CD14-positive monocyte (primary cell): ENCODE results near the gene POLK. TPM values are rescaled to one million over a fixed set of nuclear protein-coding genes. Genes with fewer than 3 reads are reported as not detected.
A peak's percentile ranks its signal among the peaks of the same experiment; 100 is the strongest.

Experiments used
- DNase-seq, 3 donors: peaks; one replicate each; pipeline ENCODE4 v3.0.0-alpha.2; 2011 to 2022
- H2AFZ ChIP-seq: 2 replicates; pipeline ENCODE4 v1.6.0; 2012; ENCODE audit warnings: mild to moderate bottlenecking, low read depth, low read length, inconsistent platforms; ENCODE audit not compliant: insufficient read depth, poor library complexity, severe bottlenecking
- H3K27ac ChIP-seq, 2 donors: 1 replicate in 1 of 2; 2 replicates in 1 of 2; pipeline ENCODE4 v1.5.1; 2012 to 2013; ENCODE audit warnings: low read length in 2 of 2, control low read depth in 1 of 2, inconsistent platforms in 1 of 2, low read depth in 1 of 2, mild to moderate bottlenecking in 1 of 2
- H3K27me3 ChIP-seq, 2 donors: one replicate each; pipeline versions ENCODE4 v1.6.0 to v1.6.1; 2011 to 2013; ENCODE audit warnings: low read length in 2 of 2; ENCODE audit not compliant: control insufficient read depth in 2 of 2, insufficient read depth in 2 of 2
- H3K36me3 ChIP-seq, 2 donors: replicated peaks in 1 of 2; 1 replicate in 1 of 2; 2 replicates in 1 of 2; pipeline versions ENCODE4 v1.5.1 to v1.6.1; 2012 to 2013; ENCODE audit warnings: low read length in 2 of 2, control low read depth in 1 of 2, inconsistent platforms in 1 of 2, mild to moderate bottlenecking in 1 of 2; ENCODE audit not compliant: insufficient read depth in 2 of 2, control insufficient read depth in 1 of 2
- H3K4me1 ChIP-seq, 2 donors: 1 replicate in 1 of 2; 2 replicates in 1 of 2; pipeline versions ENCODE4 v1.5.1 to v1.6.1; 2012 to 2013; ENCODE audit warnings: low read length in 2 of 2, control low read depth in 1 of 2, inconsistent platforms in 1 of 2, mild to moderate bottlenecking in 1 of 2, moderate library complexity in 1 of 2; ENCODE audit not compliant: insufficient read depth in 2 of 2, control insufficient read depth in 1 of 2
- H3K4me2 ChIP-seq: replicated peaks from 2 replicates; pipeline ENCODE3; 2012; ENCODE audit warnings: low read length, moderate library complexity, mild to moderate bottlenecking; ENCODE audit not compliant: poor library complexity, severe bottlenecking; ENCODE audit errors: extremely low read depth
- H3K4me3 ChIP-seq, 3 experiments: fragments of 200-600 bp in 1 of 3; sonication (generic) in 1 of 3; replicated peaks in 1 of 3; 1 replicate in 2 of 3; 2 replicates in 1 of 3; pipeline ENCODE4 v1.5.1; 2011 to 2013; ENCODE audit warnings: low read length in 3 of 3, mild to moderate bottlenecking in 3 of 3, control low read depth in 2 of 3, low read depth in 2 of 3, inconsistent platforms in 1 of 3, moderate library complexity in 1 of 3
- H3K79me2 ChIP-seq: 2 replicates; pipeline ENCODE4 v1.6.0; 2012; ENCODE audit warnings: mild to moderate bottlenecking, control low read depth, inconsistent platforms, low read length, moderate library complexity; ENCODE audit not compliant: insufficient read depth
- H3K9ac ChIP-seq: 2 replicates; pipeline ENCODE4 v1.6.0; 2017; ENCODE audit warnings: low read length, mild to moderate bottlenecking; ENCODE audit not compliant: insufficient read depth, poor library complexity, severe bottlenecking
- H3K9me3 ChIP-seq, 2 donors: replicated peaks in 1 of 2; 1 replicate in 1 of 2; 2 replicates in 1 of 2; pipeline versions ENCODE4 v1.5.1 to v1.6.1; 2012 to 2013; ENCODE audit warnings: low read length in 2 of 2, control low read depth in 1 of 2; ENCODE audit not compliant: control insufficient read depth in 1 of 2, insufficient read depth in 1 of 2
- H4K20me1 ChIP-seq: 2 replicates; pipeline ENCODE4 v1.6.0; 2012; ENCODE audit warnings: mild to moderate bottlenecking, low read length, control low read depth, moderate library complexity; ENCODE audit not compliant: insufficient read depth
- H3K27ac Mint-ChIP-seq, 7 donors: one replicate each; pipeline ENCODE4 v1.8.0; 2020; ENCODE audit warnings: mild to moderate bottlenecking in 7 of 7, mixed read lengths in 7 of 7, moderate library complexity in 6 of 7, inconsistent platforms in 2 of 7
- H3K27me3 Mint-ChIP-seq, 3 donors: one replicate each; pipeline ENCODE4 v1.8.0; 2021 to 2022; ENCODE audit warnings: low read depth in 3 of 3, mild to moderate bottlenecking in 3 of 3, mixed read lengths in 3 of 3, moderate library complexity in 3 of 3, inconsistent platforms in 1 of 3
- H3K36me3 Mint-ChIP-seq, 2 donors: one replicate each; pipeline ENCODE4 v1.8.0; 2020; ENCODE audit warnings: mixed read lengths in 2 of 2, inconsistent platforms in 1 of 2, mild to moderate bottlenecking in 1 of 2
- H3K4me1 Mint-ChIP-seq: one replicate; pipeline ENCODE4 v1.8.0; 2020; ENCODE audit warnings: mild to moderate bottlenecking, mixed read lengths
- H3K4me3 Mint-ChIP-seq, 2 donors: one replicate each; pipeline ENCODE4 v1.8.0; 2020; ENCODE audit warnings: mild to moderate bottlenecking in 2 of 2, mixed read lengths in 2 of 2, moderate library complexity in 1 of 2
- H3K9me3 Mint-ChIP-seq, 7 donors: one replicate each; pipeline ENCODE4 v1.8.0; 2020 to 2022; ENCODE audit warnings: mixed read lengths in 7 of 7, mild to moderate bottlenecking in 6 of 7, moderate library complexity in 6 of 7, inconsistent platforms in 2 of 7
- WGBS: methylation state at CpG from one replicate; pipeline ENCODE4 v1.1.5; 2013; ENCODE audit warnings: missing lambda C conversion rate; ENCODE audit not compliant: insufficient coverage; 5-methylcytosine and 5-hydroxymethylcytosine counted together
- intact Hi-C, 2 donors: fragments of 100-400 bp; cut with micrococcal nuclease; formaldehyde crosslinking; loops; one replicate each; pipeline versions ENCODE4 v1.15.0 to v1.15.1; 2023
- polyA plus RNA-seq, 3 donors: library from polyadenylated mRNA; depleted of rRNA in 1 of 3; unstranded in 2 of 3; stranded (reverse) in 1 of 3; fragments of 300-500 nt in 2 of 3; fragments of >200 nt in 1 of 3; fragmentation: Illumina TruSeq in 2 of 3; gene quantifications; 1 replicate in 2 of 3; 2 replicates in 1 of 3; pipeline ENCODE4 v1.2.3, GENCODE V29; 2012 to 2021
- TF ChIP-seq, protein P1 (sequence below): fragments of 200-600 bp; IDR thresholded peaks from one replicate; pipeline ENCODE4 v1.8.0; 2022; ENCODE audit warnings: antibody characterized with exemption, mild to moderate bottlenecking

POLK gene
- polyA plus RNA-seq, 3 donors: 18.1 to 27.2 (median 22.3) TPM

DNA sequence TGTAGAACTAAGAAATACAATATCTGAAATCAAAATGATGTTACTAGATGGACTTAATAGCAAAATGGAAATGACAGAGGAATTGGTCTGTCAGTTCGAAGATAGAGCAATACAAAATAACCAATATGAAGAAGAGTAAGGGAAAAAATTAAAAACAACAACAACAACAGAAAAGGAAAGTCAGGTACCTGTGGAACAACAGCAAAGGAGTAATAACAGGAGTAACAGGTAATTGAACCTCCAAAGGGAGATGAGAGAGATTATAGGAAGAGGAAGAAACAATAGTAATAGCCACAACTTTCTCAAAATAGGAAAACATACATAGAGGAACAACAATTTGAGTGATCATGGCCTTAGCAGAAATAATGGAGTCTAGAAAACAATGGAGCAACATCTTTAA lies 13.7 kb downstream of the POLK start:
- Histone ChIP-seq H3K27ac (peak overlapping the region in 1 of 2 donors; percentile 68), H3K4me1 (peaks cover 37 to 57% of the 10 kb centered on the region in 2 donors), H3K4me2 (peak overlapping the region; percentile 74), H3K27me3 (no peaks in the 10 kb centered on the region), H3K4me3 (peak overlapping the region in 1 of 3 experiments; percentile 61), H4K20me1 (peaks cover 8% of the 10 kb centered on the region), H3K9ac (no peak overlapping the region), H3K9me3 (peaks cover 5 to 14% of the 10 kb centered on the region in 2 donors), H3K79me2 (peaks cover 92% of the 10 kb centered on the region), H2AFZ (peak overlapping the region; percentile 34), H3K36me3 (peaks cover 4 to 18% of the 10 kb centered on the region in 2 donors)
- H3K4me3 Mint-ChIP-seq: peak overlapping the region in 1 of 2 donors; percentile 47
- TF ChIP-seq, protein P1, sequence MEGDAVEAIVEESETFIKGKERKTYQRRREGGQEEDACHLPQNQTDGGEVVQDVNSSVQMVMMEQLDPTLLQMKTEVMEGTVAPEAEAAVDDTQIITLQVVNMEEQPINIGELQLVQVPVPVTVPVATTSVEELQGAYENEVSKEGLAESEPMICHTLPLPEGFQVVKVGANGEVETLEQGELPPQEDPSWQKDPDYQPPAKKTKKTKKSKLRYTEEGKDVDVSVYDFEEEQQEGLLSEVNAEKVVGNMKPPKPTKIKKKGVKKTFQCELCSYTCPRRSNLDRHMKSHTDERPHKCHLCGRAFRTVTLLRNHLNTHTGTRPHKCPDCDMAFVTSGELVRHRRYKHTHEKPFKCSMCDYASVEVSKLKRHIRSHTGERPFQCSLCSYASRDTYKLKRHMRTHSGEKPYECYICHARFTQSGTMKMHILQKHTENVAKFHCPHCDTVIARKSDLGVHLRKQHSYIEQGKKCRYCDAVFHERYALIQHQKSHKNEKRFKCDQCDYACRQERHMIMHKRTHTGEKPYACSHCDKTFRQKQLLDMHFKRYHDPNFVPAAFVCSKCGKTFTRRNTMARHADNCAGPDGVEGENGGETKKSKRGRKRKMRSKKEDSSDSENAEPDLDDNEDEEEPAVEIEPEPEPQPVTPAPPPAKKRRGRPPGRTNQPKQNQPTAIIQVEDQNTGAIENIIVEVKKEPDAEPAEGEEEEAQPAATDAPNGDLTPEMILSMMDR: no peak
- no peak for DNase-seq
- peaks cover 11 to 17% (median 13%) of the 10 kb centered on the region in 7 donors for H3K9me3 Mint-ChIP-seq
- WGBS: no CpG with 5 or more reads among the region's 1 CpG
- H3K36me3 Mint-ChIP-seq: peaks cover 16 to 27% of the 10 kb centered on the region in 2 donors
- peaks cover 49% of the 10 kb centered on the region for H3K4me1 Mint-ChIP-seq
- no peaks in the 10 kb centered on the region for H3K27me3 Mint-ChIP-seq
- intact Hi-C loops: no loop called here
- peak overlapping the region; percentile 75 to 93 (median 86) for H3K27ac Mint-ChIP-seq

DNA sequence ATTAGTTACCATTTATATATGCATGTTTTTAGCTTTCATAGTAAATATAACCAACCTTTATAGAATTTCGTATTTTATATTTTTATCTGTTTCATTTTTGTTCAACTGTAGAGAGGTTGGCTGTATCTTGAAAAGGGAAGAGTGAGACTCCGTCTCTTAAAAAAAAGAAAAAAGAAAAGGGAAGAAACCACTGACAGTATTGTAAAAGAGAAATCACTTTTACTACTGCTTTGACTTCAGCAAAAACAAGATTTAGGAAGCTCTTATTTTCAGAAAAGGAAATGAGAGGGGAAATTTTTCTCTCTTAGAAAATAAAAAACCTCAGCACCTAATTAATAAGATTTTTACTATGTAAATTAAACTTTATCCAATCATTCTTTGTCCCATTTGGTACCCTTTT lies 14.4 kb downstream of the POLK start:
- Mint-ChIP-seq H3K4me3 (peak overlapping the region; percentile 43 to 47), H3K27me3 (no peaks in the 10 kb centered on the region), H3K36me3 (peaks cover 9 to 23% of the 10 kb centered on the region in 2 donors), H3K9me3 (peaks cover 4 to 9% (median 8%) of the 10 kb centered on the region in 7 donors), H3K27ac (peak overlapping the region; percentile 75 to 93 (median 86)), H3K4me1 (peaks cover 49% of the 10 kb centered on the region)
- H3K9me3 ChIP-seq: peaks cover 5 to 7% of the 10 kb centered on the region in 2 donors
- peak overlapping the region; percentile 43 for H3K9ac ChIP-seq
- peak overlapping the region; percentile 34 for H2AFZ ChIP-seq
- intact Hi-C loops: no loop called here
- peaks cover 8% of the 10 kb centered on the region for H4K20me1 ChIP-seq
- H3K27me3 ChIP-seq: no peaks in the 10 kb centered on the region
- peak overlapping the region; percentile 74 for H3K4me2 ChIP-seq
- H3K79me2 ChIP-seq: peaks cover 92% of the 10 kb centered on the region
- DNase-seq: peak in 2 of 3 donors; percentile 19 to 61
- peaks cover 0 to 11% of the 10 kb centered on the region in 2 donors for H3K36me3 ChIP-seq
- peak overlapping the region; percentile 68 to 78 for H3K27ac ChIP-seq
- peaks cover 37 to 57% of the 10 kb centered on the region in 2 donors for H3K4me1 ChIP-seq
- H3K4me3 ChIP-seq: peak overlapping the region; percentile 4 to 61 (median 18)
- TF ChIP-seq, protein P1: no peak
- no CpG with 5 or more reads among the region's 2 CpGs for WGBS
